Cortex of kidney (tissue), 1 donor: ENCODE results near the gene ABHD17B.
"Not testable (repeated sequence)": the region's sequence is repeated elsewhere in the genome, so short reads cannot be mapped to it uniquely, and the experiment has no call there.

Experiments
- DNase-seq: peaks from one replicate; lab custom pipeline; 2025; lab: John Stamatoyannopoulos, UW

The ABHD17B gene

GRCh38 chr9:71915495-71915894 lies 4.5 kb upstream of the ABHD17B start:
- DNase-seq, result no peak

- no peak for DNase-seq
Observed at GRCh38 chr9:71911908-71912335, 929 bp upstream of the ABHD17B start.

- no peak for DNase-seq
Observed at GRCh38 chr9:71910650-71911060, 338 bp downstream of the ABHD17B start.

- no peak for DNase-seq
Observed at GRCh38 chr9:71909887-71910649, 925 bp downstream of the ABHD17B start.

- no peak for DNase-seq
Observed at GRCh38 chr9:71908825-71909224, 2.2 kb downstream of the ABHD17B start.

- no peak for DNase-seq
Observed at GRCh38 chr9:71904076-71904475, 6.9 kb downstream of the ABHD17B start.

GRCh38 chr9:71901695-71902597 lies 9.0 kb downstream of the ABHD17B start:
- no peak for DNase-seq

- DNase-seq, result not testable (repeated sequence)
Observed at GRCh38 chr9:71898756-71899155, 12.2 kb downstream of the ABHD17B start.

- no peak for DNase-seq
Observed at GRCh38 chr9:71897577-71897976, 13.4 kb downstream of the ABHD17B start.

GRCh38 chr9:71896761-71897160 lies 14.2 kb downstream of the ABHD17B start:
- no peak for DNase-seq

- DNase-seq, result no peak
Observed at GRCh38 chr9:71895955-71896354, 15.0 kb downstream of the ABHD17B start.

- no peak for DNase-seq
Observed at GRCh38 chr9:71895117-71895516, 15.9 kb downstream of the ABHD17B start.

GRCh38 chr9:71891557-71892189 lies 19.3 kb downstream of the ABHD17B start:
- DNase-seq, result no peak

GRCh38 chr9:71890042-71890679 lies 20.8 kb downstream of the ABHD17B start:
- DNase-seq, result no peak

- no peak for DNase-seq
Observed at GRCh38 chr9:71887362-71887761, 23.6 kb downstream of the ABHD17B start.

GRCh38 chr9:71886541-71886940 lies 24.5 kb downstream of the ABHD17B start:
- DNase-seq, result no peak

GRCh38 chr9:71886015-71886414 lies 25.0 kb downstream of the ABHD17B start:
- DNase-seq, result no peak

- no peak for DNase-seq
Observed at GRCh38 chr9:71885467-71885866, 25.5 kb downstream of the ABHD17B start.

GRCh38 chr9:71884005-71884404 lies 27.0 kb downstream of the ABHD17B start:
- no peak for DNase-seq

GRCh38 chr9:71879644-71880174 lies 31.3 kb downstream of the ABHD17B start:
- DNase-seq, result no peak

- DNase-seq, result no peak
Observed at GRCh38 chr9:71878327-71879274, 32.4 kb downstream of the ABHD17B start.
